HG03520 (cell line): ENCODE results near the gene FADS2.

Experiments used
- ATAC-seq: cut with Tn5 transposase; IDR thresholded peaks from one replicate; pipeline ENCODE4 v1.9.1; 2021; ENCODE audit warnings: mild to moderate bottlenecking, moderate library complexity; ENCODE audit not compliant: unreplicated experiment

FADS2 gene

DNA sequence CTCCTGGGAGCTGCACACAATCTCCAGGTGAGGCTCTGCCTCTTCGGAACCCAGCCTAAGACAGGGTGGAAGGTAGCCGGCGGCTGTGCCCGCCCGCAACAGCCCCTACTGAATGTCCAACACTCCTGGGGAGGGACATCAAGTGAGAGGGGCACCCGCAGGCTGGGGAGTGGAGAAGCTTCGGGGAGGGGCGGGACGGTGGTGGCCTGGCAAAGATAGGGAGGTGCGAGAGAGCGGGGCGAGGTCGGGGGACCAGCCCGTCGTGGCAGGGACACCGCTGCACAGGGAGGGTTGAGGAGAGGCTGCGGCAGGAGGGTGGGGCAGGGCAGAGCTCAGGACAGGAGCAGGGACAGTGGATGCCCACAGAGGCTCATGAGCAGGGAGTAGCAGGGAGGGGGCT, 72.2 kb downstream of the FADS2 start:
- no peak for ATAC-seq

DNA sequence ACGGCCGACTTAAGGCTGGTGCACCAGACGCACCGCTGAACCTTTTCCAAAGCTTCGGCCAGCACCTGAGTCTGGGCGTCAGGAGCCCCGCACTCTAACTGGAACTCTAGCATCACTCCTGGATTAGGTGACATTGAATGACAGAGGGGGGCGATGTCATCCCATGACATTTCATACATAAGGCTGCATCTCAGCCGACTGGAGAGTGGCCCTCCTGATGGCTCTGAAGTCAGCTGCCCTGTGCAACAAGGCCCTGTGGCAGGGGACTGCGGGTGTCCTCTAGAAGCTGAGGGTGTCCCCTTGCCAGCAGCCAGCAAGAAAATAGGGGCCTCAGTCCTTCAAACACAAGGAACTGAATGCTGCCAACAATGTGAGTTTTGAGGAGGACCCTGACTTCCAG, 73.3 kb downstream of the FADS2 start:
- ATAC-seq: no peak

DNA sequence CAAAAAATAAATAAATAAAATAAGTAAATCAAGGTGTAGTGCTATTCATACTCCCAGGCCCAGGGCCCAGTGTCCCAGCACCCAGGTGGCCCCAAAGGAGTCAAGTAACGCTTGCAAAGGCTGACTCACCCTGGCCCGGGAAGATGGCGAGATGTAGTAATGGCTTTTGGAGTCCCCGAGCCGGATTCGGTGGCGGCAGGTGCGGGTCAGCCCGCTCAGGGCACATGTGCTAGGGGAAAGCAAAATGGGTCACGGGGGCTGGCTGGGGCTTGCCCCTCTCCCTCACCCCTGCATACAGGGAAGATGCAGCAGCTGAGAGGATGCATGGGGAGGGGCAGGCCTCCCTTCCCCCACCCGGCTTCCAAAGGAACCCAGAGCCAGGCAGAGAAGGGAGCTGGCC, 74.2 kb downstream of the FADS2 start:
- ATAC-seq: no peak

DNA sequence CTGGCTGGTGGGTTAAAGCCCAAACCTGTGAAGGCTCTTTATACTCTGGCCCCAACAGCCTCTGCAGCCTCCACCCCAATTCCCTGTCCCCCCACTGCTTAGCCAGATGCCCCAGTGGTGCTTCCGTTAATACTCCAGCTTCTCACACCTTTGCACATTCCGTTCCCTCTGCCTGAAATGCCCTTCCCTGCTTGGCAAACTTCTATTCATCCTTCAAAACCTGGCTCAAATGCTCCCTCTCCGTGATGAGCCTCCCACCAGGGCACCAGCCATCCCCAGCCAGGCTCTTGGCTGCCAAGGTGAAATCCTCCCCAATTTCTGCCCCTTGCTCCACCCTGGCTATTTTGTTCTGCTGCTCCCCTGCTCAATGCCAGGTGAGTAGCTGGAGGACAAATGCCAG, 75.7 kb downstream of the FADS2 start:
- no peak for ATAC-seq

DNA sequence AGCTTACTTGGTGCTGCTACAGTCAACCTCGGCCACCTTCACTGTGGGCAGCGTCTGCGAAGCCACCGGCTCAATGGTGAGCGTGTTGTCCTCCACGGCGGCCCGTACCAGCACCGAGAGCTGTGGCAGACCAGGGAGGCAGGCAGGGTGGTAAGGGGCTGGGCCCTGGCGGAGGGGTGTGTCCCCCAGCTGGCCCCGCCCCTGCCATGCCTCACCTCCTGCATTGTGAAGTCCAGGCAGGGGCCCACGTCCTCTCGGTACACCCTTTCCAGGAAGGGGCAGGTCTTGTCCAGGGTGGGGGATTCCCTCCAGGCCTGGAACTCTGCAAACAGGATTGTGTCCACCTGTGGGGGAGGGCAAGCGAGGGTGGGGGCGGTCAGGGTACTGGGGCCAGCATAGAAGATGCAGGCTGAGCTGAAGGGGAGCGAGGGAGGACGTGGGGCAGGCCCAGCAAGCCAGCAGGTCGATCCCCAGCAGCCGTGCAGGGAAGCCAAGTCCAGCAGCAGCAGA, 76.5 kb downstream of the FADS2 start:
- ATAC-seq: no peak

DNA sequence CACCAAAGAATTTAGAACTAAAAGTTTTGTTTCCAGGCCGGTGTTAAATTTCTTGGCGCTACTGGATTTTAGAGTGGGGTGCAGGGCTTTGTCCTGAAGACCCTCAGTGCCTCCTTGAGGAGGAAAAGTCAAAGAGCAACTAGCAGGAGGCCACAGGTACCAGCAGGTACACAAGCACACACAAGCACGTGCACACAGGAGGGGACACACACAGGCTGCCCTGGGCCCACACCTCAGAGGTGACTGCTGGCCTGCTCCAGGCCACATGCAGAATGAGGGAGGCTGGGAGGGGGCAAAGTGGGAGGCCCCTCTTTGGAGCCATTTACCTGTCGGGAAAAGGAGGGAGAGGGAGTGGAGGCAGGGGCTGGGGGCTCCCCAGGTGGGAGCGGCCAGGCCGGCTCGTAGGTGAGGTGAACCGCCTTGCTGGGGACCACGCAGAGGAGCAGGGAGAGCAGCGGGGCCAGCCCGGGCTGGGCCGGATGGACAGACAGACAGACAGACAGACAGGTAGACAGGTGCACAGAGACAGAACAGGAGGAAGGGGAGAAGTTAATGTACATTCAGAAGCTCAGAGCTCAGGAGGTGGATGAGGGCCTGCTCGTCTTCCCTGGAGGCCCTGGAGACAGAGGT, 77.1 kb downstream of the FADS2 start:
- ATAC-seq: no peak

DNA sequence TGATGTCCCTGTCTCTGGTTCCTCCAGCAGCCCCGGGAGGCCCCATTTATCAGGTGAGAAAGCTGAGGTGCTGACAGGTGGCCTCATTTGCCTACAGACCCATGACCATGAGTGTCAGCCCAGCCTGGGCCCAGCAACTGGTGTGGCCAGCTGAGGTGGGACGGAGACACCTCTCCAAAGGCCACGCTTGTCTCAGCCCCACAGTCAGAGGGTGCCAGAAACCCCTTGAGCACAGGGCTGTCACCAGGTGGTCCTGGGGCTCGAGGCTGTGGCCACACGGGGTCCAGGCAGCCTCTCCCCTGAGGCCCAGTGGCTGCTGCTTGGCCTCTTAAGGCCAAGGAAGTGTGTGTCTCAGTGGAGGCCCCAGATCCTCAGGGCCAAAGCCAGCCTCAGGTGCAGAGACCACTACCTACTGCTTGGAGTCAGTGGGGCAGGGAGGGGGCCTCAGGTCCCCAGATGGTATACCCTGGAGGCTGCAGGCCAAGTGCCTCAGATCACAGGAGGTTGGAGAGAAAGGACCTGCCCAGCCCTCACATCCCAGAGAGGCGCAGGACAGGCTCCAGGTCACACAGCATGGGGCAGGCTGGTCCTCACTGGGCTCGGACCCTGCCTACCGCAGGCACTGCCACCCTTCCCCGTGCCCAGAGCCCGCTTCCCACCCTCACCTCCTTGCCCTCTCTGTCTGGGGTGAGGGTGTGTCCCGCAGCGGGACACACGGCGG, 77.9 kb downstream of the FADS2 start:
- ATAC-seq: no peak

DNA sequence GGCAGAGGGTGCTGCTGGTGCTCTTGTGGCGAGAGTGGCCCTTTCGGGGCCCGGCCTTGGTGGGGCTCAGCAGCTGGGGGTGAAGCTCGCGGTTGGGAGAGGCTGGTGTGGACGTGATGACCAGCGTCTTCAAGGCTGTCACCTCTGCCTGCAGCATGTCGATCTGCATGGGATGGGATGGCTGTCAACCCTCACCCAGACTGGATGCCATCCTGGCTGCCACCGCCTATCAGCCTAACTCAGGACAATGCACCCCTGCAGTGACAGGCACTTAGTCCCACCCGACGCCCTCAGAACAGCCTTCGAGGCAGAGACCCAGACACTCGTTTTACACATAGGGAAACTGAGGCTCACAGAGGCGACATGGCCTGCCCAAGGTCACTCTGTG, 78.4 kb downstream of the FADS2 start:
- no peak for ATAC-seq

DNA sequence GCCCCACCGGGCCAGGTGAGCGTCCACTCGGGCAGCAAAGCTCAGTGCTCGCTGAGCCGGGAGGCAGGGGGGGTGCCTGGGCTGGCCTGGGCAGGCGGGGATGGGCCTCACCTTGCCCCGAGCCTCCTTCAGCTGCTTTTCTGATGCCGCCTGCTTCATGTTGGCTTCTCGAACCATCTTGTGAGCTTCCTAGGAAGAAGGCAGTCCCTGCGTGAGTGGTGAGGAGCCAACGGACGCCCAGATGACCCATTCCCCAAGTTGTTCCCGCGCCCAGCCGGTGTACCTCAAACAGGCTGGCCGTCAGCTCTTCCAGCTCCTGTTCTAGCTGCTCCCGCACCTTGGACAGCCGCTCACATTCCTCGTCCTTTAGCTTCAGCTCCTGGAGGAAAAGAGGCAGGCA, 79.2 kb downstream of the FADS2 start:
- ATAC-seq: no peak

DNA sequence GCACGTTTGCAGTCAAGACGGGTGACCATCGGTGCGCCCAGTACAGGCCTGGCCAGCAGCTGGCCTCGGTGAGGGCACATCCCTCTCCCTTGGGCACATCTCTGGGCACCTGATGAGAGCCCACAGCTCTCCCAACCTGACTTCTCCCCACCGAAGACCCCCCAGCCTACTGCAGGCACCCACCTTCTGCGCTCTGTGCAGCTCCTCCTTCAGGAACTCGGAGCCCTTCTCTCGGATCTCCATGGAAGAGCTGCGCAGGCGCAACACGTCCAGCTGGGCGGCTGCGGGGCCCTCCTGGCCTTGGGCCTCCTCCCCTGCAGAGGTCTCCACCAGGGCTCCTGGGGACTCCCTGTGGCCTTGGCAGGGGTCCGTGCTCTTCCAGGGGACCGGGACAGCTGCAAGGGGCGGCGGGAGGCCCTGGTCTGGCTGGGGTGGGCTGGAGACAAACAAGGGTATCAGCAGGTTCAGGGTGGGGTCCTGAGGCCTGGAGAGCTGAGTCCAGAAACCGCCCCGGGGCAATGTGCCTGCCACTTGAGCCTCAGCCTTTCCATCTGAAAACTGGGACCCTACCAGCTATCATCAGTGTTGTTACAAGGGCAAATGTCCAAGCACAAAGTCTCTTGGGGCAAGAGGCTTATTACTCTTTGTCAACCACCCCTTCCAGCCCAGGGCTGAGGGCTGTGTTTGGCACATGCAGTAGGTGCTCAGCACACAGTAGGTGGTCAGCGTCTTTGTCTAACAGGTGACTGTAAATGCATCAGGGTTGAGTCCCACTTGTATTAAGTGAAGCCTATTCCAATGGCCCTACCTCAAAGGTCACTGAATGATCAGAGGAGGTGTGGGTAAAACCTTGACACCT, 80.0 kb downstream of the FADS2 start:
- no peak for ATAC-seq

DNA sequence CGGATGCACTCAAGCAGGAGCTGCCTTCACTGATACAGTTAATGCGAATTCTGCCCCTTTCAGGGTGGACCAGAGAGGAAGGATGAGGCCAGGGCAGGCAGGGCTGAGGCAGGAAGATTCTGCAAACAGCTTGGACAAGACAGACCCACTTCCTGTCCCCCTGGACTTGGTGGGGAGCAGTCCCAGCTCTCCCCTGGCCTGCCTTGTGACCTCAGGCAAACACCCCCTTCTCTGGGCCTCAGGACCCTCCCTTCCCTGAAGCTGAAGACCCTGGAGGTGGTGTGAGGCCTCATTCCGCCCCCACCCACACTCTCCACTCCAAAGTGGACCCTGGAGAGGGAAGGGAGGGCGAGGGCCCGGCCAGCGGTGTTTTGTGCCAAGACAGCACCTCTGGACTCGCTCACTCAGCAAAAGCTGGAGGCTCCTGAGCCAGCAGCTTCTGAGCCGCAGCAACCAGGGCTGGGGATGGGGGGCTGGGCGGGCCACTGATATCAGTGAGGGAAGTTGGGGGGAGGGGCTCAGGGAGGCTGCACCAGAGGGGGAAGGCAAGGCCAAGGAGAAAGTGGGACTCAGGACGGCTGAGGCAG, 80.7 kb downstream of the FADS2 start:
- no peak for ATAC-seq

DNA sequence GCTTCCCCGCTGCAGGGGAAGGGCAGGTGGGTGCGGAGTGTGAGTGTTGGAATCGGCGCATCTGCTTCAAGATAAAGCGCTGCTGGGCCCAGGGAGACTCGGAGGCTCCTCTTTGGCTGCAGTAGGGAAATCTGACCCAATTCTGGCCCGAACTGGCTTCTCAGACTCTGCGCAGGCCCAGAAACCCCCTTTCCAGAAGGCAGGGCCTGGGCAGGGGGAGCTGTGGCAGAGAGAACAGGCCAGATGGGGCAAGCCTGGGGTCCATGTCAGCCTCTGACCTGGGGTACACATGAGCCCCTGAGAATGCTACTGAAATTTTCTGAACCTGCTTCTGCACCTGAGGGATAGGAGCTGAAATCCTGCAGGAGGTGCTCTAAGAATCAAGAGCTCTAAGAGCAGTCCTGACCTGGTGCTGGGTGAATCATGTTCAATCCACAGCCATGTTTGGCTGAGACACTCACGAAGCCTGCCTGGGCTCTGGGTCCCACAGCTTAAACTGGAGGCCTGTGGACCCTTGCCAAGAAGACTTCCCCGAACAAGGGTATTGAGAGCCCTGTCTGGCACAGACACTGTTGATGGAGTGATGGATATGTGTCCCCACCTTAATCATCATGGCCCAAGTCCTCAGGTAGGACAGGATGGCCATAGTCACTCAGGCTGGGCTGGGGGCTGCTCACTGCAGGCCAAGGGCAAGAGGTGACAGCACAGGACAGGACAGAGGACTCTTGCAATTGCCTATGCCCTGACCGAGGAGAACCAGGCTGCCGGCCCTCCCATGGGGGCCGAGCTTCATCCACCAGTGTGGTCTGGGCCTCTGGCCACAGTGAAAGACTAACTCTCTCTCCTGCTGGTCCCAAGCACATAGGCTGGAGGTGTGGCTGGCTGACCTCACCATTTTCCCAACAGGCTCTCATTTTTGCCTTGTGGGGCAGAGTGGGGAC, 82.4 kb downstream of the FADS2 start:
- no peak for ATAC-seq

DNA sequence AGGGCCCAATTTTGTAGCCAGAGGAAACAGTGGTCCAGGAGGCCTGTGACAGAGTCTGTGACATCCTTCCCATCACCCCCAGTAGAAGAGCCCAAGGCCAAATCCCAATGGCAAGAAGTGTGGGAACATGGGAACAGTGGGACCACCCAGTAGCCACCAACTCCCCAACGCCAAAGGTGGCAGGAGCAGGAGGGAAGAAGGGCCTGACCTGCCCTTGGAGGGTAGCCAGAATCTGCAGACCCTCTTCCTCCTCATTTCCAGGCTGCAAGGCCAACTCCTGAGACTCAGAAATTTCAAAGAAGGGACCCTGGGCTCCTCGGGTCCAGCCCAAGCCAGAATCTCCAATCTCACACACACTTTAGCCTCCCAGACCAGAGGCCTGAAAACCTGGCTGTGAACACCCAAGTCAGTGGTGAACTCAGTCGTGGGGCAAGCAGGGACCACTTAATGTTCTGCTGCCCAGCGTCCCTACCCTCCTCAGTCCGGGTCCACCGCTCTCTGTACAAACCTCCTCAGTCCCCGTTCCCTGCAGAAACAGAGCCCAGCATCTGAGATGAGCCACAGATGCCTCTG, 83.1 kb downstream of the FADS2 start:
- no peak for ATAC-seq

DNA sequence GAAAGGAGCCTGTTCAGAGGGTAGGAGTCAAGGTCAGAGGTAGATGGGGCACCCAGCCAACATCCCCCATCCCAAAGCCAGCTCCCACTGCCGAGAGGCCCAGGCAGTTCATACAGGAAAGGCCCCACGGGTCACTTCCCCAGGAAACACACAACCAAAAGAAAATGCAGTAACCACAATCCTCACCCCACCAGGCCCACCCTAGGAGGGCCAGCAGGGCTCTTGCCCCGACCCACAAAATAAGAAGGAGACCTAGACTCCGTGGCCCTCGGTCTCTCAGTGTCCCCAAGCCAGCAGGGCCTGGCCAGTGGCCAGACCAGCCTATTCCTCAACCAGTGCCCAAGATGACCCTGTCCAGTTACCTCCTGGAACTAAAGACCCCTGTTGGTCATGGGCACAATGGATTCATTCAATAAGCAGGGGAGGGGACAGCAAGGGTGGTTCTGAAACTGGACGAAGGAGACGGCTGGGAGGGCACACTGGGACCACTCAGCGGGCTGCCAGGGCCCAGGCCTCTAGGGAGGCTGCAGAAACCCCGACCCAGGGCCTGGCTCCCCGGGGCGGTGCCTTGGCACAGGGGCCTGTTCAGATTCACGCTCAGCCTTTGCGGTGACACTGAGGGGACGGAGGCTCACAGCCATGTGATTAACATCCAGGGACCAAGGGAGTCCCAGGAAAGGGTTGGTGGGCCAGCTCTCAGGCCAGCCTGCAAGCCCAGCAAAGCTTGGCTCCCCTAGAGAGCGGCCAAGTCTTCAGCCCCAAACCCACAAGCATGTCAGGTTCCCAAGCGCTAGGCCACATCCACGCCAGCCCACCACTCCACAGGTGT, 83.8 kb downstream of the FADS2 start:
- no peak for ATAC-seq

DNA sequence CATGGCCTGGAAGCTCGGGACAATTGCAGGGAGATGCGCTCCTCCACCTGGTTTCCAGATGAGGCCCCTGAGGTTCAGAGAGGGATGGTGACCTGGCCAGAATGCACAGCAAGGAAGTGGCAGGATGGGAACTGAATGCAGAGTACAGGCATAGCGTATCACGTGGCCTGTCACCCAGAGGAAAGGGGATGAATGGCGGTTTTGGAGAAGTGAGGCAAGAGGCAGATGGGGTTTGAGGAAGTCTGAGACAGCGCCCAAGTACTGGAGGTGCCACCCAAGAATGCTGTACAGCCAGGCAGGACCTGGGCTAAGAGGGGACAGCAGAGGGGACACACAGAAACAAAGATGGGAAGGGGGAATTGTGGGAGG, 84.4 kb downstream of the FADS2 start:
- ATAC-seq: no peak

DNA sequence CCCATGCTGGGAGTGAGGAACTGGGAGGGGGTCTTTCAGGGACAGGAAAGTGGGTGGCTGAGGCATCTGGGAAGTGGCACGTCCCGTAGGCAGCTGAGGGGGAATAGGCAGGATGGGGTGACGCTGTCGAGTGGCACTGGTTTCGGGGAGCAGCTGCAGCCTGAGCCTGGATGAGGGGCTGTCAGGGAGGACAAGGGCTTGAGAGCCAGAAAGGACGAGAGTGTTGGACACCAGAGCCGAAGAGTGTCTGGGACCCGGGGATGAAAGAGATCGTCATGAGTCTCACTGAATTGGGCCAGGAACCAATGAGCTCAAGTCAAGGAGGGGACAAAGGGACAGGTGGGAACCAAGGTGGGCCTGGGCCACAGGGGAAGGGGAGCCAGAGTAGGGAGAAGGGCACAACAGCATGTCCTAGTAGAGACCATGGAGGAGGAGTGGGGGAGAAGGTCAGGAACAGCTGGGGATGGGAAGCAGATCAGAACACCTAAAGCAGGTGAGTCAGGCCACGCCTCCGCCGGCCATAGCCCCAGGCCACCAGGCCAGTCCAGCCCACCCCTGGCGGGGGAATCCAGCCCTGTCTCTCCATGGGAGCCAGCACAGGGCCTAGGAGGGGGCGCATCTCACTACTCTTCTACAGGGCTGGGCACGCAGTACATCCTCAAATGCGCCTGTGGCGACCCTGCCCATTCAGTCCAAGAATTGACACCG, 85.0 kb downstream of the FADS2 start:
- no peak for ATAC-seq

DNA sequence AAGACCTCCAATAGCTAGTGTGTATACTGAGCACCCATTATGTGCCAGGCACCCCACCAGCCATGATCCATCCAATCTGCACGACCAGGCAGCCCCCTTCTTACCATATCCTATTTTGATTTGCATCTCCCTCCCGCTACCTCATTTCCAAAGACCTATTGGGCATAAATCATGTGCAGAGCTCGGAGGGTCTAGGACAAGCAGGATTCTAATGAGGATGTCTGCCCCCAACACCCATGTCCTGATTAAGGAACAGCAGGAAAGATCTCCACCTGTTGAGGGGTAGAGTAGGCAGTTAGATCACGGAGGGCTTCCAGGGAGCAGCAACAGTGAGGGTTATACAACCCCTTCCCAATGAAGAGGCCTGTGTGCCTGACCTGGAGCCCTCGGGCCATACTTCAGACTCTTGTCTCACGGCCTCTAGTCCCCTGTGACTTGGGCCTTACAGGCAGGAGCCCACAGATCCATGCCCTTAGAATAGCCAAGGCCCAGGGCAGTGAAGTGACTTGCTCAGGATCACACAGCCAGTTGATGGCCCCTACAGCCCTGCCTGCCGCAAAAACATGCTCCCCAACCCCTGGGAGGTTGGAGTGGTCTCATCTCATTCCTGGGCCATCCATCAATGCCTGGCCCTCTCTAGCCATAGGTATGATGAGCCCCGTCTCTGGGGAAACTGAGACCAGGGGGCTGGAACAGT, 85.7 kb downstream of the FADS2 start:
- ATAC-seq: no peak
